GM12872 (cell line): ENCODE results near the gene ZBTB21.

Experiments
- CTCF ChIP-seq: IDR thresholded peaks from 3 replicates; pipeline ENCODE4 v1.5.1; 2011; ENCODE audit warnings: low read depth, mild to moderate bottlenecking, low read length, moderate library complexity; ENCODE audit not compliant: insufficient read depth

The ZBTB21 gene

GRCh38 chr21:41970751-41971653, 39.2 kb downstream of the ZBTB21 start:
- TF ChIP-seq CTCF = no peak

- no peak for TF ChIP-seq CTCF
Observed at GRCh38 chr21:41970106-41970391, 40.1 kb downstream of the ZBTB21 start.

- TF ChIP-seq CTCF = no peak
Observed at GRCh38 chr21:41967708-41968107, 42.5 kb downstream of the ZBTB21 start.

GRCh38 chr21:41966872-41967621, 43.1 kb downstream of the ZBTB21 start:
- no peak for TF ChIP-seq CTCF

- TF ChIP-seq CTCF = no peak
Observed at GRCh38 chr21:41966041-41966833, 43.9 kb downstream of the ZBTB21 start.

GRCh38 chr21:41965461-41966013, 44.6 kb downstream of the ZBTB21 start:
- TF ChIP-seq CTCF = no peak

GRCh38 chr21:41965045-41965444, 45.1 kb downstream of the ZBTB21 start:
- no peak for TF ChIP-seq CTCF
